SK-N-SH (cell line): ENCODE measurements around the gene ZNF213. TPM values are rescaled to one million over a fixed set of nuclear protein-coding genes. Genes with fewer than 3 reads are reported as not detected.

Experiments
- CTCF ChIA-PET: fragments of 300-600, 350-600 bp; formaldehyde crosslinking; extraction: SDS; loops from one replicate; lab custom pipeline; 2021; lab: Yijun Ruan, JAX
- POLR2A ChIA-PET: fragments of 350-600 bp; sonication (Branson Sonifier 250); formaldehyde crosslinking; extraction: SDS; loops from one replicate; lab custom pipeline; 2020; ENCODE audit warnings: antibody characterized with exemption, inconsistent platforms; lab: Yijun Ruan, JAX
- DNase-seq: peaks from one replicate; pipeline ENCODE4 v3.0.0; 2012
- H2AFZ ChIP-seq: fragments of 200-600 bp; sonication (generic); 2 replicates; pipeline ENCODE4 v1.8.1; 2016; ENCODE audit warnings: antibody characterized with exemption, mild to moderate bottlenecking, low read depth
- H3F3A ChIP-seq: fragments of 200-600 bp; sonication (generic); replicated peaks from 2 replicates; pipeline ENCODE3; 2016; ENCODE audit warnings: antibody characterized with exemption, mild to moderate bottlenecking; ENCODE audit not compliant: insufficient read depth
- H3K27ac ChIP-seq, 2 experiments: fragments of 200-500 bp in 1 of 2; fragments of 200-600 bp in 1 of 2; sonication (Bioruptor generic) in 1 of 2; sonication (generic), shearing (Covaris generic) in 1 of 2; 2 replicates each; pipeline versions ENCODE4 v1.5.1 to v1.6.1; 2014 to 2016; ENCODE audit warnings: low read depth in 2 of 2, inconsistent platforms in 1 of 2, low read length in 1 of 2, mild to moderate bottlenecking in 1 of 2, mixed read lengths in 1 of 2
- H3K27me3 ChIP-seq: fragments of 200-600 bp; sonication (generic), shearing (Covaris generic); 2 replicates; pipeline ENCODE4 v1.6.1; 2016; ENCODE audit warnings: mixed run types; ENCODE audit not compliant: insufficient read depth
- H3K36me3 ChIP-seq, 2 experiments: fragments of 200-500 bp in 1 of 2; fragments of 200-600 bp in 1 of 2; sonication (Bioruptor generic) in 1 of 2; sonication (generic) in 1 of 2; replicated peaks in 1 of 2; 2 replicates each; pipeline versions ENCODE3 to v1.5.1; 2014 to 2016; ENCODE audit warnings: low read length in 1 of 2, mild to moderate bottlenecking in 1 of 2; ENCODE audit not compliant: insufficient read depth in 2 of 2, control insufficient read depth in 1 of 2
- H3K4me1 ChIP-seq, 2 experiments: fragments of 200-500 bp in 1 of 2; fragments of 200-600 bp in 1 of 2; sonication (Bioruptor generic) in 1 of 2; sonication (generic), shearing (Covaris generic) in 1 of 2; 2 replicates each; pipeline versions ENCODE4 v1.5.1 to v1.6.1; 2014 to 2016; ENCODE audit warnings: low read depth in 1 of 2, low read length in 1 of 2, mixed run types in 1 of 2; ENCODE audit not compliant: insufficient read depth in 2 of 2, control insufficient read depth in 1 of 2
- H3K4me2 ChIP-seq: fragments of 200-600 bp; sonication (generic), shearing (Covaris generic); 2 replicates; pipeline ENCODE4 v1.6.1; 2017; ENCODE audit warnings: mixed run types
- H3K4me3 ChIP-seq, 2 experiments: fragments of 200-500 bp in 1 of 2; fragments of 200-600 bp in 1 of 2; sonication (Bioruptor generic) in 1 of 2; sonication (generic), shearing (Covaris generic) in 1 of 2; 2 replicates each; pipeline versions ENCODE4 v1.5.1 to v1.8.1; 2014 to 2016; ENCODE audit warnings: low read depth in 2 of 2, inconsistent platforms in 1 of 2, low read length in 1 of 2, mild to moderate bottlenecking in 1 of 2, mixed read lengths in 1 of 2, moderate library complexity in 1 of 2
- H3K79me2 ChIP-seq: fragments of 200-600 bp; sonication (generic); 2 replicates; pipeline ENCODE4 v1.8.1; 2017; ENCODE audit warnings: mild to moderate bottlenecking; ENCODE audit not compliant: insufficient read depth
- H3K9ac ChIP-seq: fragments of 200-600 bp; sonication (generic); 2 replicates; pipeline ENCODE4 v1.6.1; 2017; ENCODE audit warnings: mixed run types
- H3K9me2 ChIP-seq: fragments of 200-600 bp; sonication (generic); 2 replicates; pipeline ENCODE4 v1.6.1; 2017; ENCODE audit warnings: mixed run types
- H3K9me3 ChIP-seq: fragments of 200-600 bp; sonication (generic); 2 replicates; pipeline ENCODE4 v1.6.1; 2017; ENCODE audit warnings: mixed run types, mild to moderate bottlenecking, moderate library complexity
- H4K20me1 ChIP-seq: fragments of 200-600 bp; sonication (generic); 2 replicates; pipeline ENCODE4 v1.6.1; 2017; ENCODE audit warnings: mild to moderate bottlenecking, mixed run types; ENCODE audit not compliant: insufficient read depth
- ELF1 ChIP-seq: IDR thresholded peaks from 2 replicates; pipeline ENCODE4 v1.4.0; 2012
- FOSL2 ChIP-seq: IDR thresholded peaks from 2 replicates; pipeline ENCODE4 v1.4.0; 2012; ENCODE audit warnings: low read depth, mild to moderate bottlenecking, moderate library complexity, borderline replicate concordance
- MXI1 ChIP-seq: IDR thresholded peaks from 2 replicates; pipeline ENCODE4 v1.6.1; 2012; ENCODE audit warnings: mild to moderate bottlenecking, low read depth, low read length, improper control_type of control experiment
- NFIC ChIP-seq: IDR thresholded peaks from 2 replicates; pipeline ENCODE4 v1.4.0; 2012; ENCODE audit warnings: borderline replicate concordance
- NRF1 ChIP-seq: IDR thresholded peaks from 2 replicates; pipeline ENCODE4 v1.6.1; 2012; ENCODE audit warnings: low read depth, mild to moderate bottlenecking, low read length
- PBX3 ChIP-seq: IDR thresholded peaks from 2 replicates; pipeline ENCODE4; 2012
- RCOR1 ChIP-seq: fragments of 150-350 bp; IDR thresholded peaks from 2 replicates; pipeline ENCODE4 v1.6.1; 2017; ENCODE audit warnings: antibody characterized with exemption, low read length
- ZBTB33 ChIP-seq: IDR thresholded peaks from 2 replicates; pipeline ENCODE4 v1.4.0; 2012; ENCODE audit warnings: low read depth, borderline replicate concordance
- WGBS: methylation state at CpG from one replicate; pipeline ENCODE4 v1.1.6; 2017; ENCODE audit warnings: low lambda C conversion rate; 5-methylcytosine and 5-hydroxymethylcytosine counted together
- polyA plus RNA-seq, 3 experiments: library from polyadenylated mRNA; depleted of rRNA; stranded (reverse); fragments of >200 nt; gene quantifications; 2 replicates each; pipeline ENCODE4 v1.2.3, GENCODE V29; 2012

Gene ZNF213
- polyA plus RNA-seq, 1 of the 3 experiments (the other 2 are of a cell fraction), result 1.1 TPM

GRCh38 chr16:3115561-3115960, 19.3 kb upstream of the ZNF213 start:
- H3K4me2 ChIP-seq, result no peak overlapping the region
- no peaks in the 10 kb centered on the region for H3K9me3 ChIP-seq
- WGBS, result 100% methylated on average over 3 of the region's 14 CpGs
- H3K27me3 ChIP-seq, result no peaks in the 10 kb centered on the region
- no peak overlapping the region for H3K27ac ChIP-seq
- peaks cover 0 to 24% of the 10 kb centered on the region in 2 experiments; a peak in 1 of 4 replicates for H3K4me1 ChIP-seq
- H3K79me2 ChIP-seq, result peaks cover 11% of the 10 kb centered on the region; the same call in 1 of the 2 replicates
- no peak overlapping the region for H2AFZ ChIP-seq
- peaks cover 0 to 34% of the 10 kb centered on the region in 2 experiments for H3K36me3 ChIP-seq
- H4K20me1 ChIP-seq, result no peaks in the 10 kb centered on the region
- no peak for TF ChIP-seq RCOR1
- 0 out of 2 replicates have a peak, but pooled peaks have one; percentile 7 for TF ChIP-seq NFIC
- POLR2A ChIA-PET, result interaction anchor here (0.5 to 0.6 kb wide), 2 partner anchors 19 to 161 kb away, joined by 3 read pairs; partner anchors contain the start of gene ZNF213
- H3K4me3 ChIP-seq, result no peak overlapping the region
- CTCF ChIA-PET, result interaction anchor here (1.2 to 10.8 kb wide), 3 partner anchors 13 to 56 kb away, joined by 4 to 64 read pairs (median 25); no protein-coding TSS in a partner anchor
- DNase-seq, result peak; percentile 34
- H3K9ac ChIP-seq, result no peak overlapping the region
- H3F3A ChIP-seq, result no peaks in the 10 kb centered on the region
- no peaks in the 10 kb centered on the region for H3K9me2 ChIP-seq

GRCh38 chr16:3118204-3118790, 16.5 kb upstream of the ZNF213 start:
- no peak overlapping the region for H3K27ac ChIP-seq
- no peak for TF ChIP-seq FOSL2
- no peak for TF ChIP-seq NRF1
- TF ChIP-seq MXI1, result no peak
- no peak for TF ChIP-seq ZBTB33
- H3K4me3 ChIP-seq, result no peak overlapping the region
- CTCF ChIA-PET, result interaction anchor here (1.0 to 10.8 kb wide), 4 partner anchors 10 to 59 kb away, joined by 3 to 64 read pairs (median 20); no protein-coding TSS in a partner anchor
- no peaks in the 10 kb centered on the region for H3F3A ChIP-seq
- 96% methylated on average over 13 of the region's 16 CpGs for WGBS
- H3K9ac ChIP-seq, result no peak overlapping the region
- H3K27me3 ChIP-seq, result no peaks in the 10 kb centered on the region
- peaks cover 4% of the 10 kb centered on the region; the same call in 1 of the 2 replicates for H3K79me2 ChIP-seq
- no peaks in the 10 kb centered on the region for H3K9me3 ChIP-seq
- no peak overlapping the region for H3K4me2 ChIP-seq
- H3K9me2 ChIP-seq, result no peaks in the 10 kb centered on the region
- no peak for DNase-seq
- H4K20me1 ChIP-seq, result no peaks in the 10 kb centered on the region
- H2AFZ ChIP-seq, result no peak overlapping the region
- POLR2A ChIA-PET, result no interaction called here
- H3K36me3 ChIP-seq, result peaks cover 0 to 34% of the 10 kb centered on the region in 2 experiments
- H3K4me1 ChIP-seq, result peaks cover 0 to 13% of the 10 kb centered on the region in 2 experiments; a peak in 1 of 4 replicates

- no peaks in the 10 kb centered on the region for H3F3A ChIP-seq
- no peaks in the 10 kb centered on the region for H4K20me1 ChIP-seq
- H3K4me2 ChIP-seq, result no peak overlapping the region
- no peaks in the 10 kb centered on the region for H3K27me3 ChIP-seq
- CTCF ChIA-PET, result interaction anchor here (6.7 to 10.8 kb wide), 2 partner anchors 10 to 60 kb away, joined by 37 to 64 read pairs; no protein-coding TSS in a partner anchor
- peaks cover 4% of the 10 kb centered on the region; the same call in 1 of the 2 replicates for H3K79me2 ChIP-seq
- WGBS, result 95% methylated on average over 16 of the region's 20 CpGs
- peaks cover 4 to 11% of the 10 kb centered on the region in 2 experiments; a peak in 1 of 4 replicates for H3K4me1 ChIP-seq
- H3K9ac ChIP-seq, result no peak overlapping the region
- H3K9me2 ChIP-seq, result no peaks in the 10 kb centered on the region
- POLR2A ChIA-PET, result interaction anchor here (1.5 kb wide), 1 partner anchor 12 kb away, joined by 3 read pairs; no protein-coding TSS in a partner anchor
- TF ChIP-seq ELF1 (no peak), PBX3 (no peak)
- no peak for DNase-seq
- H3K36me3 ChIP-seq, result peaks cover 0 to 34% of the 10 kb centered on the region in 2 experiments
- no peaks in the 10 kb centered on the region for H3K9me3 ChIP-seq
- H3K4me3 ChIP-seq, result no peak overlapping the region
- H2AFZ ChIP-seq, result no peak overlapping the region
- no peak overlapping the region for H3K27ac ChIP-seq
Observed at GRCh38 chr16:3118846-3119245, 16.0 kb upstream of the ZNF213 start.
